Measurements from ENCODE around the gene GALNT10. TPM values are rescaled to one million over a fixed set of nuclear protein-coding genes. Genes with fewer than 3 reads are reported as not detected.

GALNT10 gene
- total and polyA plus RNA-seq, 2 donors from 2014 or later, result 13.0 to 44.3 TPM

DNA sequence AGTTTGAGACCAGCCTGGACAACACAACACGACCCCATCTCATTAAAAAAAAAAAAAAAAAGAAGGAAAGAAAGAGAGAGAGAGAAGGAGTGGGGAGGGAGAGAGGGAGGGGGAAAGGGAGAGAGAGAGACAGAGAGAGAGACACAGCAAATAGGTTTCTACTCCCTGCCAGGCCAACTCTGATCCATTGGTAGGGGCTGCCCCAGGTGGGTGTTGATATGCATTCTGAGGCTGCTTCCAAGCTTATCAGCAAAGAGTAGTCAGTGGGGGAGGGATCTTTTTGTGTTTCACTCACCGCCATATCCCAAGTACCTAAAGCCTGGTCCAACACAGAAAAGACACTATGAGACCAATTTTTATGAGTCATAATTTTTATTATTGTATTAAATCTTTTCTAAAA is 198.3 kb downstream of the GALNT10 start:
- TF ChIP-seq, protein P1, sequence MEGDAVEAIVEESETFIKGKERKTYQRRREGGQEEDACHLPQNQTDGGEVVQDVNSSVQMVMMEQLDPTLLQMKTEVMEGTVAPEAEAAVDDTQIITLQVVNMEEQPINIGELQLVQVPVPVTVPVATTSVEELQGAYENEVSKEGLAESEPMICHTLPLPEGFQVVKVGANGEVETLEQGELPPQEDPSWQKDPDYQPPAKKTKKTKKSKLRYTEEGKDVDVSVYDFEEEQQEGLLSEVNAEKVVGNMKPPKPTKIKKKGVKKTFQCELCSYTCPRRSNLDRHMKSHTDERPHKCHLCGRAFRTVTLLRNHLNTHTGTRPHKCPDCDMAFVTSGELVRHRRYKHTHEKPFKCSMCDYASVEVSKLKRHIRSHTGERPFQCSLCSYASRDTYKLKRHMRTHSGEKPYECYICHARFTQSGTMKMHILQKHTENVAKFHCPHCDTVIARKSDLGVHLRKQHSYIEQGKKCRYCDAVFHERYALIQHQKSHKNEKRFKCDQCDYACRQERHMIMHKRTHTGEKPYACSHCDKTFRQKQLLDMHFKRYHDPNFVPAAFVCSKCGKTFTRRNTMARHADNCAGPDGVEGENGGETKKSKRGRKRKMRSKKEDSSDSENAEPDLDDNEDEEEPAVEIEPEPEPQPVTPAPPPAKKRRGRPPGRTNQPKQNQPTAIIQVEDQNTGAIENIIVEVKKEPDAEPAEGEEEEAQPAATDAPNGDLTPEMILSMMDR (IDR thresholded peaks at IDR 0.05; ENCODE audit: borderline replicate concordance, extremely low read depth, insufficient read depth), result no peak
- no peaks in the 10 kb centered on the region for H3K27me3 ChIP-seq (ENCODE audit: control insufficient read depth, insufficient read depth, low read length)
- no peak overlapping the region for H3K27ac ChIP-seq (ENCODE audit: low read depth in 2 of 2, low read length in 2 of 2)
- H3K36me3 ChIP-seq (ENCODE audit: control insufficient read depth in 2 of 3, insufficient read depth in 3 of 3, low read length in 3 of 3), result peaks cover 0 to 6% (median 4%) of the 10 kb centered on the region in 3 donors
- H3K4me3 ChIP-seq (ENCODE audit: low read length in 3 of 3), result no peak overlapping the region
- no peaks in the 10 kb centered on the region for H3K9me3 ChIP-seq (ENCODE audit: control insufficient read depth in 2 of 3, insufficient read depth in 1 of 3, low read length in 3 of 3)
- intact Hi-C loops (cut with DNase I), result no loop called here
- peaks cover 0 to 15% (median 13%) of the 10 kb centered on the region in 3 donors for H3K4me1 ChIP-seq (ENCODE audit: control insufficient read depth in 2 of 3, insufficient read depth in 2 of 3, low read depth in 1 of 3, low read length in 3 of 3)
- H3K9ac ChIP-seq (ENCODE audit: low read length in 3 of 3), result no peak overlapping the region
- DNase-seq (no peak), FAIRE-seq (no peak)

DNA sequence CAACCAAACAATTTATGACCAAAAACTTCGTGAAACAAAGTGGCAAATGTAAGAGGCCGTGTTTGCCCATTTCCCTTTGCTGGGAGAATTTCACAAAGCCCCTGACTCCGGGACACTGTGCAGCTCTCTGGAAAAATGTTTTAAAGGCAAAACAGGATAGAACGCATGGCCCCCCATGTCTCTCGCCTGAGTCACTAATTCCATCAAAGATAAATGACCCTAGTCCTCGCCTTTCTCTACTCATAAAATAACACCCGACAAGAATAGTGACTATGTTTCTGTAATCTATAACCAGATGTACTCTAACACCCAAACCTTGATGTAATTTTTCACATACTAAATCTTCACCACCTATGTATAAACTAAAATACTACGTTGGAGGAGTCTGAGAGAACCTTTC is 199.6 kb downstream of the GALNT10 start:
- no peak overlapping the region for H3K9ac ChIP-seq (ENCODE audit: low read length in 3 of 3)
- peaks cover 0 to 7% (median 4%) of the 10 kb centered on the region in 3 donors for H3K4me1 ChIP-seq (ENCODE audit: control insufficient read depth in 2 of 3, insufficient read depth in 2 of 3, low read depth in 1 of 3, low read length in 3 of 3)
- TF ChIP-seq, protein P1 (IDR thresholded peaks at IDR 0.05; ENCODE audit: borderline replicate concordance, extremely low read depth, insufficient read depth), result no peak
- no peak overlapping the region for H3K27ac ChIP-seq (ENCODE audit: low read depth in 2 of 2, low read length in 2 of 2)
- H3K4me3 ChIP-seq (ENCODE audit: low read length in 3 of 3), result no peak overlapping the region
- intact Hi-C loops (cut with DNase I), result no loop called here
- H3K36me3 ChIP-seq (ENCODE audit: control insufficient read depth in 2 of 3, insufficient read depth in 3 of 3, low read length in 3 of 3), result peaks cover 0 to 11% (median 4%) of the 10 kb centered on the region in 3 donors
- DNase-seq, result no peak
- no peaks in the 10 kb centered on the region for H3K27me3 ChIP-seq (ENCODE audit: control insufficient read depth, insufficient read depth, low read length)
- FAIRE-seq, result no peak
- H3K9me3 ChIP-seq (ENCODE audit: control insufficient read depth in 2 of 3, insufficient read depth in 1 of 3, low read length in 3 of 3), result no peaks in the 10 kb centered on the region

DNA sequence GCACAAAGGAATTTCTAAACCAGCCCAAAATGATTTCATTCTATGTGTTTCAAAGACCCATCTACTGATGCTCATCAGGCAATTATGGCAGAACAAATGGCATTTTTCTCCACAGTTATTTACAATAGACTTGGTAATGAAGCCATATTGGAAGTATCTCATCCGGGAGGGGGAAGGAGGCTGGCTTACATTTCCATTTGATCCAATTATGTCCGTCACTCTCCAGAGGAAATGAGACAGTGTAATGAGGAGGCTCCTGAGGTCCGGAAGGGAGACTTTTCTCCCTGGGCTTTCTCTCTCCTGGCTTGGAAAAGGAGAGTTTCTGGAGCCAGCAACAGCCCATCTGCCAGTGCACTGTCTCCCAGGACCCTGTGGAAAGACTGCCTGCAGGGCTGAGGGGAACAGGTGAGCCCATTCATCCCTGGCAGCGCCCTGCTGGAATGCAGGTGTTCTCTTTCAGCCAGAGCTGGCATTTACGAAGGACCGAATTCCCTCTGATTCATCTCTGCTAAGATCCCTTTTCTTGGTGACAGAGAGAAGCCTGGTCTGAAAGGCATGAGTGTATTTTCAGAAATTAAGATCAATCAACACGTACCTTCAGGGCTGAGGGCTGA is 200.3 kb downstream of the GALNT10 start:
- TF ChIP-seq, protein P1 (IDR thresholded peaks at IDR 0.05; ENCODE audit: borderline replicate concordance, extremely low read depth, insufficient read depth), result no peak
- no peaks in the 10 kb centered on the region for H3K9me3 ChIP-seq (ENCODE audit: control insufficient read depth in 2 of 3, insufficient read depth in 1 of 3, low read length in 3 of 3)

More for the DNA sequence above, 200.3 kb downstream of the GALNT10 start:
- no peaks in the 10 kb centered on the region for H3K27me3 ChIP-seq (ENCODE audit: control insufficient read depth, insufficient read depth, low read length)
- H3K36me3 ChIP-seq (ENCODE audit: control insufficient read depth in 2 of 3, insufficient read depth in 3 of 3, low read length in 3 of 3), result peaks cover 0 to 11% (median 4%) of the 10 kb centered on the region in 3 donors
- no peak overlapping the region for H3K27ac ChIP-seq (ENCODE audit: low read depth in 2 of 2, low read length in 2 of 2)
- no peak overlapping the region for H3K9ac ChIP-seq (ENCODE audit: low read length in 3 of 3)
- no peak overlapping the region for H3K4me3 ChIP-seq (ENCODE audit: low read length in 3 of 3)
- peaks cover 0 to 4% (median 4%) of the 10 kb centered on the region in 3 donors for H3K4me1 ChIP-seq (ENCODE audit: control insufficient read depth in 2 of 3, insufficient read depth in 2 of 3, low read depth in 1 of 3, low read length in 3 of 3)
- intact Hi-C loops (cut with DNase I), result no loop called here
- DNase-seq (peak in 3 of 5 donors; percentile 26 to 33 (median 26)), FAIRE-seq (no peak)
